Liver (tissue), 9 donors: ENCODE data around the gene DGKA. TPM values are rescaled to one million over a fixed set of nuclear protein-coding genes. Genes with fewer than 3 reads are reported as not detected.
"Not testable (repeated sequence)": the region's sequence is repeated elsewhere in the genome, so short reads cannot be mapped to it uniquely, and the experiment has no call there.

Experiments
- DNase-seq: peaks from one replicate; pipeline ENCODE4 v3.0.0-alpha.2; 2017; ENCODE audit warnings: low spot score
- H3K27ac ChIP-seq, 2 donors: one replicate each; pipeline ENCODE4 v1.7.0; 2013; ENCODE audit warnings: inconsistent platforms in 2 of 2, low read length in 2 of 2, control low read depth in 1 of 2, low read depth in 1 of 2, mild to moderate bottlenecking in 1 of 2
- H3K27me3 ChIP-seq, 4 donors: one replicate each; pipeline versions ENCODE4 v1.6.1 to v1.7.0; 2013; ENCODE audit warnings: low read length in 3 of 4, inconsistent platforms in 1 of 4, mild to moderate bottlenecking in 1 of 4, moderate library complexity in 1 of 4; ENCODE audit not compliant: control insufficient read depth in 4 of 4, insufficient read depth in 4 of 4
- H3K36me3 ChIP-seq, 4 donors: one replicate each; pipeline versions ENCODE4 v1.6.1 to v1.7.0; 2013; ENCODE audit warnings: low read length in 3 of 4, mild to moderate bottlenecking in 3 of 4, low read depth in 1 of 4, moderate library complexity in 1 of 4; ENCODE audit not compliant: control insufficient read depth in 4 of 4, insufficient read depth in 3 of 4
- H3K4me1 ChIP-seq, 4 donors: one replicate each; pipeline versions ENCODE4 v1.6.1 to v1.7.0; 2013; ENCODE audit warnings: low read length in 3 of 4, mild to moderate bottlenecking in 3 of 4, moderate library complexity in 1 of 4; ENCODE audit not compliant: control insufficient read depth in 4 of 4, insufficient read depth in 4 of 4
- H3K4me3 ChIP-seq, 3 donors: one replicate each; pipeline versions ENCODE4 v1.6.1 to v1.7.0; 2013; ENCODE audit warnings: low read length in 3 of 3, control low read depth in 1 of 3, low read depth in 1 of 3, mild to moderate bottlenecking in 1 of 3
- H3K9ac ChIP-seq, 2 donors: one replicate each; pipeline ENCODE4 v1.7.0; 2013; ENCODE audit warnings: low read length in 2 of 2, mild to moderate bottlenecking in 2 of 2, moderate library complexity in 2 of 2, control low read depth in 1 of 2, low read depth in 1 of 2
- H3K9me3 ChIP-seq, 4 donors: one replicate each; pipeline versions ENCODE4 v1.6.1 to v1.7.0; 2013; ENCODE audit warnings: low read length in 3 of 4; ENCODE audit not compliant: control insufficient read depth in 4 of 4
- ATF3 ChIP-seq: IDR thresholded peaks from 2 replicates; pipeline ENCODE4 v1.6.1; 2016; ENCODE audit warnings: antibody characterized with exemption
- CTCF ChIP-seq: fragments of 150-350 bp; IDR thresholded peaks from 2 replicates; pipeline ENCODE4 v1.5.1; 2017; ENCODE audit warnings: improper control_type of control experiment, low read depth, low read length; ENCODE audit not compliant: missing input control
- EGR1 ChIP-seq, 2 donors: IDR thresholded peaks; 2 replicates each; pipeline ENCODE4 v1.6.1; 2016 to 2018; ENCODE audit warnings: antibody characterized with exemption in 2 of 2, low read depth in 2 of 2
- FOXA1 ChIP-seq: IDR thresholded peaks from 2 replicates; pipeline ENCODE4 v1.6.1; 2016; ENCODE audit warnings: antibody characterized with exemption
- FOXA2 ChIP-seq: IDR thresholded peaks from 2 replicates; pipeline ENCODE4 v1.6.1; 2016; ENCODE audit warnings: antibody characterized with exemption
- GABPA ChIP-seq, 2 donors: IDR thresholded peaks in 1 of 2; conservative IDR thresholded peaks in 1 of 2; 2 replicates each; pipeline ENCODE4 v1.6.1; 2016; ENCODE audit warnings: antibody characterized with exemption in 2 of 2, mild to moderate bottlenecking in 1 of 2, moderate library complexity in 1 of 2
- HNF4A ChIP-seq, 2 donors: conservative IDR thresholded peaks; 2 replicates each; pipeline ENCODE4 v1.6.1; 2016; ENCODE audit warnings: antibody characterized with exemption in 2 of 2, mild to moderate bottlenecking in 2 of 2
- HNF4G ChIP-seq: IDR thresholded peaks from 2 replicates; pipeline ENCODE4 v1.6.1; 2016; ENCODE audit warnings: antibody characterized with exemption
- JUND ChIP-seq, 2 donors: IDR thresholded peaks; 2 replicates each; pipeline ENCODE4 v1.6.1; 2016; ENCODE audit warnings: antibody characterized with exemption in 2 of 2
- NR2F2 ChIP-seq: IDR thresholded peaks from 2 replicates; pipeline ENCODE4 v1.6.1; 2016; ENCODE audit warnings: antibody characterized with exemption
- RAD21 ChIP-seq, 2 donors: IDR thresholded peaks; 2 replicates each; pipeline ENCODE4 v1.6.1; 2016; ENCODE audit warnings: antibody characterized with exemption in 2 of 2, mild to moderate bottlenecking in 2 of 2
- RXRA ChIP-seq, 2 donors: IDR thresholded peaks; 2 replicates each; pipeline ENCODE4 v1.6.1; 2017 to 2018; ENCODE audit warnings: antibody characterized with exemption in 2 of 2, mild to moderate bottlenecking in 1 of 2
- SP1 ChIP-seq: IDR thresholded peaks from 2 replicates; pipeline ENCODE4 v1.6.1; 2018; ENCODE audit warnings: antibody characterized with exemption, mild to moderate bottlenecking
- TAF1 ChIP-seq: conservative IDR thresholded peaks from 2 replicates; pipeline ENCODE4 v1.6.1; 2016; ENCODE audit warnings: antibody characterized with exemption, mild to moderate bottlenecking
- YY1 ChIP-seq: IDR thresholded peaks from 2 replicates; pipeline ENCODE4 v1.6.1; 2016; ENCODE audit warnings: antibody characterized with exemption, mild to moderate bottlenecking
- WGBS: extraction: QIAGEN DNeasy Blood & Tissue Kit; methylation state at CpG from one replicate; pipeline ENCODE4 v1.1.7; 2013; 5-methylcytosine and 5-hydroxymethylcytosine counted together
- polyA plus RNA-seq, 2 donors: library from polyadenylated mRNA; stranded (reverse) in 1 of 2; unstranded in 1 of 2; fragments of 200-250 nt in 1 of 2; fragments of >200 nt in 1 of 2; fragmentation: Nextera tagmentation in 1 of 2; extraction: Ambion mirVana in 1 of 2; gene quantifications; one replicate each; pipeline versions ENCODE4 v1.2.1 to v1.2.3, GENCODE V29; 2013 to 2015
- total RNA-seq, 2 donors: library from RNA; depleted of rRNA; stranded (reverse); fragments of >200 nt; gene quantifications; one replicate each; pipeline ENCODE4 v1.2.3, GENCODE V29; 2014
- TF ChIP-seq, protein P1 (sequence below): IDR thresholded peaks from 2 replicates; pipeline ENCODE4 v1.6.1; 2016; ENCODE audit warnings: antibody characterized with exemption
- TF ChIP-seq, protein P2 (sequence below): IDR thresholded peaks from 2 replicates; pipeline ENCODE4 v1.6.1; 2016; ENCODE audit warnings: antibody characterized with exemption
- TF ChIP-seq, protein P3 (sequence below): IDR thresholded peaks from 2 replicates; pipeline ENCODE4 v1.6.1; 2016; ENCODE audit warnings: antibody characterized with exemption, mild to moderate bottlenecking
- donor health status: healthy.
- donor health status: healthy.
- donor health status: healthy.
- donor health status: healthy.
- donor health status: healthy.

The DGKA gene
- total and polyA plus RNA-seq, 4 donors = 2.1 to 10.5 (median 5.1) TPM

DNA sequence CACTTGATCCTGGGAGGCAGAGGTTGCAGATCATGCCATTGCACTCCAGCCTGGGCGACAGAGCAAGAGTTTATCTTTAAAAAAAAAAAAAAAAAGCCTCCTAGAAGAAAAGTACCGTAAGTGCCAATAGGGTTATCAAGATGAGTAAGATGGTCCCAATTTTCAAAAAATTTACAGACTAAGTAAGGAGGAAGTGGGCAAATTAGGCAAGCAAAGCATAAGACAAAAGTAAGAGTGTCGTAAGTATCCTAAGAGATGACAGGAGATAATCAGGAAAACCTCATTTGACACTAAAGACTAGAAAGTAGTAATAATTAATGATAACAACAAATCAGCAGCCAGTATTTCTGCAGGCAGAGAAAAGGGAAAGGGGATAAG is 15.5 kb upstream of the DGKA start:
- Histone ChIP-seq H3K9me3 (no peaks in the 10 kb centered on the region), H3K4me3 (no peak overlapping the region), H3K27ac (no peak overlapping the region), H3K36me3 (peaks cover 0 to 4% (median 2%) of the 10 kb centered on the region in 4 donors), H3K9ac (no peak overlapping the region), H3K4me1 (peaks cover 8 to 17% (median 13%) of the 10 kb centered on the region in 4 donors), H3K27me3 (no peaks in the 10 kb centered on the region)
- 83% methylated on average over 3 of the region's 3 CpGs for WGBS
- no peak for DNase-seq
- TF ChIP-seq GABPA (IDR thresholded peaks at IDR 0.05 in 1 of 2, conservative IDR thresholded peaks at IDR 0.05 in 1 of 2) (no peak), YY1 (no peak), HNF4G (no peak)

DNA sequence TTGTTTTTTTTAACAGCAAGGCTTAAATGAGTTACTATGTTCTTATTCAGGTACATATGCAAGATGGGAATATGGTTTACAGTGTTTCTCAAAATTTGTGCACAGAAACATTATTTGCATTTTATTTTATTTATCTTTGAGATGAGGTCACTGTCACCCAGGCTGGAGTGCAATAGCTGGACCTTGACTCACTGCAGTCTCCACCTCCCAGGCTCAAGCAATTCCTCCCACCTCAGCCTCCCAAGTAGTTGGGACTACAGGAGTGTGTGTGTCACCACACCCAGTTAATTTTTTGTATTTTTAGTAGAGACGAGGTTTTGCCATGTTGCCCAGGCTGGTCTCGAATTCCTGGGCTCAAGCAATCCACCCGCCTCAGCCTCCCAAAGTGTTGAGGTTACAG is 11.9 kb upstream of the DGKA start:
- H3K36me3 ChIP-seq, H3K27me3 ChIP-seq, H3K4me3 ChIP-seq, DNase-seq, H3K9ac ChIP-seq, H3K9me3 ChIP-seq: not testable (repeated sequence)
- peak overlapping the region in 1 of 2 donors; percentile 12 for H3K27ac ChIP-seq
- TF ChIP-seq HNF4A (conservative IDR thresholded peaks at IDR 0.05) (peak; percentile 45 to 52), JUND (IDR thresholded peaks at IDR 0.05) (peak; percentile 33 to 59)
- H3K4me1 ChIP-seq = peaks cover 7 to 13% (median 13%) of the 10 kb centered on the region in 4 donors
- 84% methylated on average over 3 of the region's 3 CpGs for WGBS

DNA sequence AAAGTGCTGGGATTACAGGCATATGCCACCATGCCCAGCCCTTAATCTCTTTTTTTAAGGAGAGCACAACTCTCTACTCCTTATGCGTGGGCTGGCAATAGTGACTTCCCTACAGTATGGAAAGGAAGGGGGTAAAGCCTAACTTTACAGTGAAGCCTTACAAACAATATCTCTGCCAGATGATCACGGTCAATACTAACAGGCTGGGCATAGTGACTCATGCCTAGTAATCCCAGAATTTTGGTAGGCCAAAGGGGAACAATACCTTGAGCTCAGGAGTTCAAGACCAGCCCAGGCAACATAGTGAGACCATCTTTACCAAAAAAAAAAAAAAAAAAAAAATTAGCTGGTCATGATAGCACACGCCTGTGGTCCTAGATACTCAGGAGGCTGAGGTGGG is 8.8 kb upstream of the DGKA start:
- WGBS = 97% methylated on average over 3 of the region's 3 CpGs
- no peak for DNase-seq
- Histone ChIP-seq H3K27me3 (no peaks in the 10 kb centered on the region), H3K4me3 (no peak overlapping the region), H3K4me1 (peaks cover 11 to 24% (median 20%) of the 10 kb centered on the region in 4 donors), H3K9me3 (no peaks in the 10 kb centered on the region), H3K9ac (no peak overlapping the region), H3K27ac (no peak overlapping the region), H3K36me3 (peaks cover 0 to 6% (median 3%) of the 10 kb centered on the region in 4 donors)
- TF ChIP-seq NR2F2 (no peak), EGR1 (IDR thresholded peaks at IDR 0.05; ENCODE audit: low read depth in 2 of 2) (no peak), CTCF (no peak), FOXA2 (no peak), GABPA (IDR thresholded peaks at IDR 0.05 in 1 of 2, conservative IDR thresholded peaks at IDR 0.05 in 1 of 2) (no peak), ATF3 (no peak), RXRA (IDR thresholded peaks at IDR 0.05) (no peak), HNF4G (no peak), JUND (IDR thresholded peaks at IDR 0.05) (no peak), RAD21 (IDR thresholded peaks at IDR 0.05) (no peak), FOXA1 (no peak), YY1 (no peak), SP1 (no peak), HNF4A (conservative IDR thresholded peaks at IDR 0.05) (no peak), TAF1 (no peak)
- TF ChIP-seq, protein P1, sequence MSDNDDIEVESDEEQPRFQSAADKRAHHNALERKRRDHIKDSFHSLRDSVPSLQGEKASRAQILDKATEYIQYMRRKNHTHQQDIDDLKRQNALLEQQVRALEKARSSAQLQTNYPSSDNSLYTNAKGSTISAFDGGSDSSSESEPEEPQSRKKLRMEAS = no peak
- TF ChIP-seq, protein P2, sequence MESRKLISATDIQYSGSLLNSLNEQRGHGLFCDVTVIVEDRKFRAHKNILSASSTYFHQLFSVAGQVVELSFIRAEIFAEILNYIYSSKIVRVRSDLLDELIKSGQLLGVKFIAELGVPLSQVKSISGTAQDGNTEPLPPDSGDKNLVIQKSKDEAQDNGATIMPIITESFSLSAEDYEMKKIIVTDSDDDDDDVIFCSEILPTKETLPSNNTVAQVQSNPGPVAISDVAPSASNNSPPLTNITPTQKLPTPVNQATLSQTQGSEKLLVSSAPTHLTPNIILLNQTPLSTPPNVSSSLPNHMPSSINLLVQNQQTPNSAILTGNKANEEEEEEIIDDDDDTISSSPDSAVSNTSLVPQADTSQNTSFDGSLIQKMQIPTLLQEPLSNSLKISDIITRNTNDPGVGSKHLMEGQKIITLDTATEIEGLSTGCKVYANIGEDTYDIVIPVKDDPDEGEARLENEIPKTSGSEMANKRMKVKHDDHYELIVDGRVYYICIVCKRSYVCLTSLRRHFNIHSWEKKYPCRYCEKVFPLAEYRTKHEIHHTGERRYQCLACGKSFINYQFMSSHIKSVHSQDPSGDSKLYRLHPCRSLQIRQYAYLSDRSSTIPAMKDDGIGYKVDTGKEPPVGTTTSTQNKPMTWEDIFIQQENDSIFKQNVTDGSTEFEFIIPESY = no peak
- TF ChIP-seq, protein P3, sequence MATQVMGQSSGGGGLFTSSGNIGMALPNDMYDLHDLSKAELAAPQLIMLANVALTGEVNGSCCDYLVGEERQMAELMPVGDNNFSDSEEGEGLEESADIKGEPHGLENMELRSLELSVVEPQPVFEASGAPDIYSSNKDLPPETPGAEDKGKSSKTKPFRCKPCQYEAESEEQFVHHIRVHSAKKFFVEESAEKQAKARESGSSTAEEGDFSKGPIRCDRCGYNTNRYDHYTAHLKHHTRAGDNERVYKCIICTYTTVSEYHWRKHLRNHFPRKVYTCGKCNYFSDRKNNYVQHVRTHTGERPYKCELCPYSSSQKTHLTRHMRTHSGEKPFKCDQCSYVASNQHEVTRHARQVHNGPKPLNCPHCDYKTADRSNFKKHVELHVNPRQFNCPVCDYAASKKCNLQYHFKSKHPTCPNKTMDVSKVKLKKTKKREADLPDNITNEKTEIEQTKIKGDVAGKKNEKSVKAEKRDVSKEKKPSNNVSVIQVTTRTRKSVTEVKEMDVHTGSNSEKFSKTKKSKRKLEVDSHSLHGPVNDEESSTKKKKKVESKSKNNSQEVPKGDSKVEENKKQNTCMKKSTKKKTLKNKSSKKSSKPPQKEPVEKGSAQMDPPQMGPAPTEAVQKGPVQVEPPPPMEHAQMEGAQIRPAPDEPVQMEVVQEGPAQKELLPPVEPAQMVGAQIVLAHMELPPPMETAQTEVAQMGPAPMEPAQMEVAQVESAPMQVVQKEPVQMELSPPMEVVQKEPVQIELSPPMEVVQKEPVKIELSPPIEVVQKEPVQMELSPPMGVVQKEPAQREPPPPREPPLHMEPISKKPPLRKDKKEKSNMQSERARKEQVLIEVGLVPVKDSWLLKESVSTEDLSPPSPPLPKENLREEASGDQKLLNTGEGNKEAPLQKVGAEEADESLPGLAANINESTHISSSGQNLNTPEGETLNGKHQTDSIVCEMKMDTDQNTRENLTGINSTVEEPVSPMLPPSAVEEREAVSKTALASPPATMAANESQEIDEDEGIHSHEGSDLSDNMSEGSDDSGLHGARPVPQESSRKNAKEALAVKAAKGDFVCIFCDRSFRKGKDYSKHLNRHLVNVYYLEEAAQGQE = no peak

GRCh38 chr12:55923648-55924047 is 7.3 kb upstream of the DGKA start:
- H3K4me3 ChIP-seq, DNase-seq, H3K36me3 ChIP-seq, H3K27me3 ChIP-seq, H3K27ac ChIP-seq, H3K9ac ChIP-seq, H3K9me3 ChIP-seq: not testable (repeated sequence)
- 95% methylated on average over 9 of the region's 9 CpGs for WGBS
- H3K4me1 ChIP-seq = peaks cover 13 to 29% (median 24%) of the 10 kb centered on the region in 4 donors
